Activated CD4-positive, alpha-beta T cell treated with anti-CD3 and anti-CD28 coated beads, Interleukin-2, amount 50 U/mL, for 4 hours (primary cell): ENCODE data around the gene MBD5.

Experiments used
- DNase-seq, 2 experiments: peaks; one replicate each; pipeline ENCODE4 v3.0.0-alpha.2; 2020

The MBD5 gene

DNA sequence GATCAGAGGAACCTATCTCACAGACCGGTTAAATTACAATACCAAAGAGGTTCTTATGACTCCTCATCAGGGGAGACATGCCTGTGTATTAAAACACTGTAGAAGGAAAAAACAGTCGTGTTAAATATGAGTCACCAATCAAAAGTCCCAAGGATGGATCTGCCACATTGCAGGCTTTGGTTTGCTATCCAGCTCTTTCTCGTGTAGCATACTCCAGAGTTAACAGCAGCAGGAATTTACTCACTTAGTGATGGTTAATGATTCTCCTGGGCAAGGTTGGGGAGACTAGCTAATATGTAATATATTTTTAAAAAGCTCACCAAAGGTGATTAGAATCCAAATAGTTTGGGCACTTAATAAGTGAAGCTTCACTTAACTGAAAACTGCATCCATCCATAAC, 109.7 kb downstream of the MBD5 start:
- no peak for DNase-seq

DNA sequence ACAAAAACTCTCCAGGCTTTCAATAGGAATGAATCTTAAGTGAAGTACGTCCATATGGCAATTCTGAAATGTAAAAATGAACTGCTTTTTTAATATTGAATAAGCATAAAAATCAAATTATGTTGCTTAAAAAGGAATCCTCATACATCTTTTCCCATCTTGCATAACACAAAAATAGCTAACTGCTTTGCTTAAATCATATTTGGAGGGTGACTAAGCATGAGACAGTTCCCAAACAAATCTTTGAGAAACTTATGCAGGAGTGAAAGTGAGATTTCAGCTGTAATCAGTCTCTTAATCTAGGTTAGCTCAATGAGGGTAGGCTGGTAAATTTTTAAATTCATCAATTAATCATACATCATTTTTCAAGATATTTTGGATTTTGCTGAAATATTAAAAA, 111.5 kb downstream of the MBD5 start:
- no peak for DNase-seq

DNA sequence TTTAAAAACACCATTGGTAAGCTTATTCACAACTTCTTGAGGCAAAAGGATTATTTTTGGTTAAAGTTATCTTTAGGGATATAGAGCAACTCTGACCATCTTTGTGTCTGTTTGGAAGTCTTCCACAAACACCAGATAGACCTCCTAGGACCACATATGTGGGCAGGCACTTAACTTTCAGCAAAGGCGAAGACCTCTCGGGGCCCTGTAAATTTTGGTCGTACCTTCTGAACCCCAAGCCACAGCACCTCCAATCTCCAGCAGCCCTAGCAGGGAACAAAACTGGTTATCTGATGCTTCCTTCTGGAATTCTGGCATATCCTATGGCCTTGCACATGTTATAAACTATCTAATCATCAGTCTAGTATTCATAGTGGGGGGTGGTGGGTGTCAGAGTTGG, 114.8 kb downstream of the MBD5 start:
- DNase-seq, result no peak

- no peak for DNase-seq
These were observed 115.5 kb downstream of the MBD5 start for GRCh38 chr2:148136441-148136840.

DNA sequence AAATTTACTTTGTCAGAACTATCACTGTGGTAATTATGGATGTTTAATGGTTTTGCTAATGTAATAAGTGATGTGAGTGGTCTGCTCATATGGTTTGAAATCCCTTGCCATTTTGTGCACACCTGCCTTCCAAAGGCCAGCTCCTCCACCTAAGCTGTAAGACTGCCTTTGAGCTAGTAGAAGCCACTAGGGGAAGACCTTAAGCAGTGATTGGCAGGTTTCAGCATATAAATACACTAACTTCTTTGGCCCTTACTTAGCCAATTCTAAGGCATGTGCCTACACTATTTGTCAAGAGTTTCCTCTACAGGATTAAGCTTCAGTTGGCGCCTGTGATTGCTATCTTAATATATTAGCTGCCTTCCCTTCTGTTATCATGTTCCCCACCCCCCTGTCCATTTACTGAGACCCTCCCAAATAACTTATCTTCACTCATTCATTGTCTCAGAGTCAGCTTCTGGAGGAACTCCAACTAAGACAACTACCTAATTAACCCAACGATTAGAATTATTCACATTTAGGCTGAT, 141.1 kb downstream of the MBD5 start:
- DNase-seq, result no peak

- no peak for DNase-seq
These were observed 142.0 kb downstream of the MBD5 start for GRCh38 chr2:148162871-148163270.

DNA sequence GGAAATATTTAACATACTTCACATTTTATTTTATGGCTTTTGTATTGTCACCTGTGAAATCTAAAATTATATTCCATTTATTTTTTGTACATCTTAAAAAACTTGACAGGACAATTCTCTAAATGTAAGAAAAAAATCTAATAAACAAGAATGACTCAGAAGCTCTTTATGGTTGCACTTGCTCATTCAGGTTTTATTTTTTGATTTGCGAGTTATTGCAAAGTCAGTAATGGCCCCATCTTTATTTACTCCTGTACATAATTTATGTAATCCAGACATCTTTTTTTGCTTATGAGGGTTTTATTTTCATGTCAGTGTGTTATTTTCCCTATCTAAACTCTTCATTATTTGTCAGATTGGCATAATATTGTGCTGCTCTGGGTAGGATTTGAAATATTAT, 145.1 kb downstream of the MBD5 start:
- no peak for DNase-seq

- DNase-seq, result no peak
These were observed 146.4 kb downstream of the MBD5 start for GRCh38 chr2:148167241-148167766.

DNA sequence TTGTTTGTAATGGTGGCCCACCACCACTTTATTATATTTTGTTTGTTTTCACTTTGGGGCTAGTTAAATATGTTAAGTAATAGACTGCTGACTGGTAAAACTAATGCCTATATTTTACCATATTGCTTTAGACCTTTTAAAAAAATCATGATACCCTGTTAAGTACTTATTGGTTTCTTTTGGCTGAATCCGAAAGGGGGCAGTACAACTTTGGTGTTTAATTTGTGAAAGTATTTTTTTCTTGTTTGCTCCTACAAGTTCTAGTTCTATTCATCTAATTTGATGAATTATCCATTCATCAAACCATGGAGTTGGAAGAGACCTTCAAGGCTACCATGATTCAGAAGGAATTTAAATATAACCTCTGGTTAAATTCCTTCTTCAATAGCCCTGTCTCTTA, 147.0 kb downstream of the MBD5 start:
- DNase-seq, result no peak

- no peak for DNase-seq
These were observed 151.4 kb downstream of the MBD5 start for GRCh38 chr2:148172131-148172753.

GRCh38 chr2:148173168-148173567, 152.3 kb downstream of the MBD5 start:
- no peak for DNase-seq

DNA sequence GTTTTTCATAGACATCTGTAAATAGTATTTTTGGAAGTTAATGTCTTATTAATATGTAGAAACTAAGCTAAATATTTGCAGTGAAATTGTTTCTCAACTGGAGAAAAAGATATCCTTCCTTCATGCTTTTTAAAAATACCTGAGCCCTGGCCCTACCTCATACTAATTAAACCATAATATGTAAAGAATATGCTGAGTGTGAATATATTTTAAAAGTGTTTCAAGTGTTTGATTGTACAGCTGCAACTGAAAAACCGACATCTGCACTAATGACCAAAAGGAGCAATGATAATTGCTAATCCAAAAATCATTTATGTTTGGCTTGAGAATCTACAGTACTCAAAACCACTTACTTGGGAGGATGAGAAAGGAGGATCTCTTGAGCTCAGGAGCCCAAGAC, 156.7 kb downstream of the MBD5 start:
- DNase-seq, result no peak

DNA sequence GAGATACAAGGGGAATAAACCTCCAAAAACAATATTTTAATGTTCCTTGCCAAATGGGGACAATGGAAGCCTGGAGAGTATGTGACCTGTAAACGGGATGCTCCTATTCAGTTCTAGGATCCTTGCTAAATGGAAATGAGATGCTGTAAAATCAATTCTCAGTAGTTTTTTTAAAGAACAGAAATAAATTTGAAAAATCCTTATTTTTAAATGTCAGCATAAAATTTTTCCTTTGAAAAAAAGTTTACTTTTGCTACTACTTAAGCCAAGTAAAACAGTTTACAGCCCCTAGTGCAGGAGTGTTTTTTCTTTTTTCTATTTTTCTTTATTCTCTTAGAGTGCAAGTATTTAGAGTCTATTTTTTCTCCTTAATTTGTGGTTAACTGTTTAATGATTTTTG, 158.8 kb downstream of the MBD5 start:
- DNase-seq, result no peak

DNA sequence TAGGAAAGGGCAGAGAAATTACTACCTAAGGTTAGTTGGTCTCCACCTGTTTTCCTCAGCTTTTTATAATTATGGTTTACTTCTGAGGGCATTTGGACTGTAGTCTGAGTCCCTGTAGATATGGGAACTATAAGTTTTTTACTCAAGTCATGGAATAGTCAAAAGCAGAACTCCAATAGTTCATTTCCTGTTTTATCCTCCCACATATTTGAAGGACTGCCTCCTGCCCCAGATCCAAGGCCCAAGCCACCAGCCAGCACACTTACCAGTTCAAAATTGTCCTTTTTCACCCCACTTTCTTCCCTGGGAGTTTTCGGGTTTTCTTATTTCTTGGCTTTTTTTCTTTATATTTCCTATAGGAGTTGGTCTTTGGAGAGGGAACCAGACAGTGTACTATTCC, 164.1 kb downstream of the MBD5 start:
- no peak for DNase-seq

- no peak for DNase-seq
These were observed 174.0 kb downstream of the MBD5 start for GRCh38 chr2:148194882-148195281.

GRCh38 chr2:148201075-148202004, 180.4 kb downstream of the MBD5 start:
- DNase-seq, result peak; percentile 10 to 21

DNA sequence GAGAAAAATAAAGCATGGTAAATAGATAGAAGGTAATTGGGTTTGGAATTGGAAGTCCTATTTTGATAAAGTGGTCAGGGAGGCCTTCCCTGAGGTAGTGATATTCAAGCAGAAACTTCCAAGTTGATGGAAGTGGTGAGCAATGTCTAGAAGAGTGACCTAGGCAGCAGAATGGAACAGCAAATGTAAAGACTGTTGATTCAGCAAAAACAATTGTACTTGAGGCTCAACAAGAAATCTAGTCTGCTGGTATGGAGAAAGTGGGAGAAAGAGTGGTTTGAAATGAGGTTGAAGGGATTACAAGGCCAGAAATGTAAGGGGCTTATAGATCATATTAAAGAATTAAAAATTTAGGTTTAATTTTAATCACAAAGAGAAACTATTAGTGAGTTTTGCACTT, 181.3 kb downstream of the MBD5 start:
- no peak for DNase-seq

GRCh38 chr2:148207111-148207510, 186.2 kb downstream of the MBD5 start:
- DNase-seq, result no peak

- DNase-seq, result no peak
These were observed 188.7 kb downstream of the MBD5 start for GRCh38 chr2:148209603-148210002.

GRCh38 chr2:148218326-148219075, 197.6 kb downstream of the MBD5 start:
- no peak for DNase-seq

GRCh38 chr2:148221166-148221565, 200.3 kb downstream of the MBD5 start:
- no peak for DNase-seq

- DNase-seq, result no peak
These were observed 201.0 kb downstream of the MBD5 start for GRCh38 chr2:148221926-148222325.

DNA sequence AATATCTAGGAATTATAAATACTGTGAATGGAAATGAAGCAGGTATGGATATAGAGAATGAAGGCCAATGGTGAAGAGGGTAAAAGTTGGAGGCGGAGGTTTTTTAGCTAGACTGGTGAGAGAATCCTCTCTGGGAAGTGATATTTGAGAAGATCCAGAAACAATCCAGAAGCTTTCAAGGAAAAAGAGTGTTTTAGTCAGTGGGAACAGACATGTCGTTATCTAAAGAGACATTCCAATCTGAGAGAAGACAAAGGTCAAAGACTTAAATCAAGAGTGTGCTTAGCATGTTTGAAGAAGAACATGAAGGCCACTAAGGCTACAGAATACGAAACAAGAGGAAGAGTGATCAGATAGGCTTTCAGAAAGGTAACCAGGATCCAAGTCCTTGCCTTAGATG, 211.0 kb downstream of the MBD5 start:
- no peak for DNase-seq
